ENCODE measurements around the gene UBE2D1.

Gene UBE2D1

DNA sequence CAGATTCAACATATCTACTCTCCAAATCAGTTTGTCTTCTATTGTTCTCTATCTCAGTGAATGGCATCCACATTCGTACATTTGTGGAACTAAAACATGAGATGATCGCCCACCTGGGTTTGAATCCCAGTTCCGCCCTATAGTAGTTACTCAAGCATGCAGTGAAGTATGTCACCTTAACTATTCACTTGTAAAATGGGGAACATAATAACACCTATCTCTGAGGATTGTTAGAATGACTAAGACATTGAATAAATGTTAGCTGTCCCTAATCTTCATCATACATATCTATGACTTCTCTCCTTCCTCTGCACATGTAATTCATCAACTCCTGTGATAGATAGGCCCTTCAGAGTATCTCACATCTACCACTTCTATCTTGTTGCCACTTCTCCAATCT is 24.7 kb downstream of the UBE2D1 start:
- H3K27me3 ChIP-seq (replicated peaks), result no peaks in the 10 kb centered on the region
- H3K4me3 ChIP-seq (ENCODE audit: low read depth, low read length), result no peak overlapping the region
- H3K36me3 ChIP-seq (replicated peaks), result no peaks in the 10 kb centered on the region
- H3K27ac ChIP-seq, result no peak overlapping the region
- no peak for TF ChIP-seq CTCF (IDR thresholded peaks at IDR 0.05; ENCODE audit: low read depth, low read length, missing control alignments)
- DNase-seq, result no peak
- in situ Hi-C loops (cut with HindIII; ENCODE audit: low pct_ligation_motif_present, low sequenced_read_pairs), result no loop called here

DNA sequence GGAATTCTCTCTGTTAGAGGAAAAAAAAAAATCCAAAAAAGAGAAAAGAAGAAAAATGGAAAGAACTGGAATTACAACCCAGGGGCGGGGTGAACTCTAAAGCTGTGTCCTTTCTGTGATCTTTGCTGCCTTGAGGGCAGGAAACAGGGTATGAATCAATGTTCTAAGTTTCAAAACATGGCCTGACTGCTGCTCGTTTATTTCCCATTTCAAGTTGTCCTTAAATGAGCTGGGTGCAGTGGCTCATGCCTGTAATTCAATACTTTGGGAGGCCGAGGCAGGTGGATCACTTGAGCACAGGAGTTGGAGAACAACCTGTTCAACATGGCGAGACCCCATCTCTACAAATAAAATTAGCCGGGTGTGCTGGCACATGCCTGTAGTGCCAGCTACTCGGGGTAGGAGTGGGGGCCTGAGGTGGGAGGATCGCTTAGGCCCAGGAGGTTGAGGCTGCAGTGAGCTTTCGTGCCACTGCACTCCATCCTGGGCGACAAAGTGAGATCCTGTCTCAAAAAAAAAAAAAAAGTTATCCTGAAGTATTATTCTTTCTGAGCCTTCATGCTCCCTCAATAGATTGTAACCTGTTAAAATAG is 25.7 kb downstream of the UBE2D1 start:
- Histone ChIP-seq H3K36me3 (replicated peaks) (peaks cover 2% of the 10 kb centered on the region), H3K27me3 (replicated peaks) (no peaks in the 10 kb centered on the region), H3K4me3 (ENCODE audit: low read depth, low read length) (no peak overlapping the region), H3K27ac (no peak overlapping the region)
- no peak for TF ChIP-seq CTCF (IDR thresholded peaks at IDR 0.05; ENCODE audit: low read depth, low read length, missing control alignments)
- no peak for DNase-seq
- in situ Hi-C loops (cut with HindIII; ENCODE audit: low pct_ligation_motif_present, low sequenced_read_pairs), result no loop called here

DNA sequence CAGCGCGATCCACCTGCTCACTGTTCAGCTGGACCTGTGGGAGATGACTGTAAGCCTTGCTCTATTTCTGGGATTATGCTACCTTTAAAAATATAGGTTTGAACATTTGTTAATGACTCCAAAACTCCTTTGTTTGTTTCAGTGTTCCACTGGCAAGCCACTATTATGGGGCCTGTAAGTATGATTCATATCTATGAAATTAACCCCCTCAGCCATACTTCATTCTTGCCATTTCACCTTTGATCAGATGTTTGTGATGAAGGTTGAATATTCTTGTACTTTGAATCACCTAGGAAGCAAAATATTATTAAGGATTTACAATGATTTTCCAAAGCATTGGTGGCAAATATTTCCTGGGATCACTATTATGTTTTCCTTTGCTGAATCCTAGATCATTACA is 26.5 kb downstream of the UBE2D1 start:
- TF ChIP-seq CTCF (IDR thresholded peaks at IDR 0.05; ENCODE audit: low read depth, low read length, missing control alignments), result no peak
- no peak for DNase-seq
- Histone ChIP-seq H3K27ac (no peak overlapping the region), H3K36me3 (replicated peaks) (peaks cover 2% of the 10 kb centered on the region), H3K4me3 (ENCODE audit: low read depth, low read length) (no peak overlapping the region), H3K27me3 (replicated peaks) (no peaks in the 10 kb centered on the region)
- in situ Hi-C loops (cut with HindIII; ENCODE audit: low pct_ligation_motif_present, low sequenced_read_pairs), result no loop called here

- no peaks in the 10 kb centered on the region for H3K27me3 ChIP-seq (replicated peaks)
- TF ChIP-seq CTCF (IDR thresholded peaks at IDR 0.05; ENCODE audit: low read depth, low read length, missing control alignments), result no peak
- no peak for DNase-seq
- H3K4me3 ChIP-seq (ENCODE audit: low read depth, low read length), result no peak overlapping the region
- H3K36me3 ChIP-seq (replicated peaks), result peaks cover 2% of the 10 kb centered on the region
- in situ Hi-C loops (cut with HindIII; ENCODE audit: low pct_ligation_motif_present, low sequenced_read_pairs), result no loop called here
- no peak overlapping the region for H3K27ac ChIP-seq
These were observed 27.4 kb downstream of the UBE2D1 start for GRCh38 chr10:58362027-58362789.

GRCh38 chr10:58367069-58367468 is 32.3 kb downstream of the UBE2D1 start:
- no peaks in the 10 kb centered on the region for H3K27me3 ChIP-seq (replicated peaks)
- H3K36me3 ChIP-seq (replicated peaks), result peaks cover 2% of the 10 kb centered on the region
- no peak for TF ChIP-seq CTCF (IDR thresholded peaks at IDR 0.05; ENCODE audit: low read depth, low read length, missing control alignments)
- no peak overlapping the region for H3K27ac ChIP-seq
- in situ Hi-C loops (cut with HindIII; ENCODE audit: low pct_ligation_motif_present, low sequenced_read_pairs), result no loop called here
- DNase-seq, result no peak
- H3K4me3 ChIP-seq (ENCODE audit: low read depth, low read length), result no peak overlapping the region

All from brain microvascular endothelial cell (primary cell).